Measurements from ENCODE around the gene DCUN1D2.

Gene DCUN1D2

GRCh38 chr13:113417836-113418721 lies 72.4 kb downstream of the DCUN1D2 start:
- TF ChIP-seq CTCF (IDR thresholded peaks at IDR 0.05; ENCODE audit: borderline replicate concordance, insufficient read depth, low read depth, low read length): no peak
- no peak overlapping the region for H3K4me3 ChIP-seq (ENCODE audit: low read depth, low read length)

GRCh38 chr13:113417008-113417751 lies 73.3 kb downstream of the DCUN1D2 start:
- H3K4me3 ChIP-seq (ENCODE audit: low read depth, low read length): no peak overlapping the region
- TF ChIP-seq CTCF (IDR thresholded peaks at IDR 0.05; ENCODE audit: borderline replicate concordance, insufficient read depth, low read depth, low read length): no peak

DNA sequence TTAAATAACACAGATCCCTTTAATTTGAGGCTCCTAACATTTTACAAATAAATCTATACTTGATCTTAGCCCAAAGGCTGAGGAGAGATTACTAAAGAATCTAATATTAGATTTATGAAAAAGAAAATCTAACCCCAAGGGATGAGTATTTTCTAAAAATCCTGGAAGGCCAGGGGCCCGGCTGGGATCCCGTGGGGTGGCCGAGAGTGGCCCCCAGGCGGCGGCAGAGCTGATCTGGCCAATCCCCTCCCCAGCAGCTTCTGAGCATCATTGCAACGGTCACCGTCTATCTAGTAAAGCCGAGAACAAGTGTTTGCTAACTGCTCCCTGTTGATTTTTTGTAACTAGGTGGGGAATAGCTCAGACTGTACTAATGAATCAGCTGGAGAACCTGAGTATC lies 74.7 kb downstream of the DCUN1D2 start:
- H3K4me3 ChIP-seq (ENCODE audit: low read depth, low read length): no peak overlapping the region

GRCh38 chr13:113415032-113415431 lies 75.5 kb downstream of the DCUN1D2 start:
- no peak overlapping the region for H3K4me3 ChIP-seq (ENCODE audit: low read depth, low read length)
- no peak for TF ChIP-seq CTCF (IDR thresholded peaks at IDR 0.05; ENCODE audit: borderline replicate concordance, insufficient read depth, low read depth, low read length)

More for the DNA sequence above, 74.7 kb downstream of the DCUN1D2 start:
- TF ChIP-seq CTCF (IDR thresholded peaks at IDR 0.05; ENCODE audit: borderline replicate concordance, insufficient read depth, low read depth, low read length): no peak

DNA sequence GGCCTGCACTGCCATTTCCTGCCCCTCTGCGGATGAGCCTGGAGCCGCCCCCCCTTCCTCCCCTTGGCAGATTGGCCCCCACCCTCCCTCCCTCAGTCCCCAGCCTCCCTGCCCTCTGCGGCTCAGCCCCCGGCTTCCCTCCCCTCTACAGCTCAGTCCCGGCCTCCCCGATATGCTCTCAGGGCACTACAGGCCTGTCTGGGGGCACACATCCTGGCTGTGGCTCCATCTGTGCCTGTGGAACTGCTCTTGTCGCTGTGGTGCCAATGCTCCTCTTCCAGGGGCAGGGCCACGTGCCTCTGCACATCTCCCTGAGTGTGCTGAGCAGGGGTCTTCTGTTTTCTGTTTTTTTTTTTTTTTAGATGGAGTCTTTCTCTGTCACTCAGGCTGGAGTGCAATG lies 76.2 kb downstream of the DCUN1D2 start:
- no peak for TF ChIP-seq CTCF (IDR thresholded peaks at IDR 0.05; ENCODE audit: borderline replicate concordance, insufficient read depth, low read depth, low read length)
- H3K4me3 ChIP-seq (ENCODE audit: low read depth, low read length): no peak overlapping the region

GRCh38 chr13:113413898-113414282 lies 76.6 kb downstream of the DCUN1D2 start:
- no peak for TF ChIP-seq CTCF (IDR thresholded peaks at IDR 0.05; ENCODE audit: borderline replicate concordance, insufficient read depth, low read depth, low read length)
- H3K4me3 ChIP-seq (ENCODE audit: low read depth, low read length): no peak overlapping the region
